ENCODE data around the gene AXL.

AXL gene

GRCh38 chr19:41264581-41265394, 45.8 kb downstream of the AXL start:
- TF ChIP-seq, protein P1, sequence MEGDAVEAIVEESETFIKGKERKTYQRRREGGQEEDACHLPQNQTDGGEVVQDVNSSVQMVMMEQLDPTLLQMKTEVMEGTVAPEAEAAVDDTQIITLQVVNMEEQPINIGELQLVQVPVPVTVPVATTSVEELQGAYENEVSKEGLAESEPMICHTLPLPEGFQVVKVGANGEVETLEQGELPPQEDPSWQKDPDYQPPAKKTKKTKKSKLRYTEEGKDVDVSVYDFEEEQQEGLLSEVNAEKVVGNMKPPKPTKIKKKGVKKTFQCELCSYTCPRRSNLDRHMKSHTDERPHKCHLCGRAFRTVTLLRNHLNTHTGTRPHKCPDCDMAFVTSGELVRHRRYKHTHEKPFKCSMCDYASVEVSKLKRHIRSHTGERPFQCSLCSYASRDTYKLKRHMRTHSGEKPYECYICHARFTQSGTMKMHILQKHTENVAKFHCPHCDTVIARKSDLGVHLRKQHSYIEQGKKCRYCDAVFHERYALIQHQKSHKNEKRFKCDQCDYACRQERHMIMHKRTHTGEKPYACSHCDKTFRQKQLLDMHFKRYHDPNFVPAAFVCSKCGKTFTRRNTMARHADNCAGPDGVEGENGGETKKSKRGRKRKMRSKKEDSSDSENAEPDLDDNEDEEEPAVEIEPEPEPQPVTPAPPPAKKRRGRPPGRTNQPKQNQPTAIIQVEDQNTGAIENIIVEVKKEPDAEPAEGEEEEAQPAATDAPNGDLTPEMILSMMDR (IDR thresholded peaks at IDR 0.05), result 0 out of 2 replicates have a peak, but pooled peaks have one; percentile 16

GRCh38 chr19:41265395-41266153, 46.6 kb downstream of the AXL start:
- TF ChIP-seq, protein P1 (IDR thresholded peaks at IDR 0.05), result no peak

DNA sequence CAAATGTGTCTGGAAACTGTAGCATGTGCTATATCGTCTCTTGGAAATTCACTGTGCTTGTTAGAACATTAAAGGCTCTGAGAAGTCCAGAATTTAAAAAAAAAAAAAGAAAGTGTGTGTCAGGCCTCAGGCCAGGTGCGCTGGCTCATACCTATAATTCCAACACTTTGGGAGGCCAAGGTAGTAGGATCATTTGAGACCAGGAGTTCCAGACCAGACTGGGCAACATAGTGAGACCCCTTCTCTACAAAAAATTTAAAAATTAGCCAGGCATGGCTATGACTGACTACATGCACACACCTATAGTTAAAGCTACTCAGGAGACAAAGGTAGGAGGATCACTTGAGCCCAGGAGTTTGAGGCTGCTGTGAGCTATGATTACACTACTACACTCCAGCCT, 50.0 kb downstream of the AXL start:
- TF ChIP-seq, protein P1 (IDR thresholded peaks at IDR 0.05), result no peak

GRCh38 chr19:41269571-41269970, 50.5 kb downstream of the AXL start:
- TF ChIP-seq, protein P1 (IDR thresholded peaks at IDR 0.05), result no peak

DNA sequence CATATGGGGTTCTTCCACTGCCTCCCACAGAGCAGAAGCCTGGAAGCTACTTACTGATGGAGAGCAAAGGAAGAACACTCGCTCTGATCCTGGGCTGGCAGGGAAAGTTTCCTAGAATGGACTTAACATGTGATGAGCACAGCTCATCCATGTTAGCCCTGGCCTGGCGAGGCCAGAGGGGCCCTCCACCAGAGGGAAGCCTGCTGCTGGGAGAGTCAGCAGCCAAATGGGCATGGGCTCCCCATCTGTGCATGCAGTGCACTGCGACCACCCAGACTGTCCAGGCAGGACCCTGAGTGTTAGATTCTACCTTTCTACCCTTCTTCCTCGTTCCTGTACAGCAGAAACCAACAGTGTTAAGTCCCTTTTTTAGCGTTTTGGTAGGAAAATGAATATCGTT, 54.1 kb downstream of the AXL start:
- TF ChIP-seq, protein P1 (IDR thresholded peaks at IDR 0.05), result no peak

DNA sequence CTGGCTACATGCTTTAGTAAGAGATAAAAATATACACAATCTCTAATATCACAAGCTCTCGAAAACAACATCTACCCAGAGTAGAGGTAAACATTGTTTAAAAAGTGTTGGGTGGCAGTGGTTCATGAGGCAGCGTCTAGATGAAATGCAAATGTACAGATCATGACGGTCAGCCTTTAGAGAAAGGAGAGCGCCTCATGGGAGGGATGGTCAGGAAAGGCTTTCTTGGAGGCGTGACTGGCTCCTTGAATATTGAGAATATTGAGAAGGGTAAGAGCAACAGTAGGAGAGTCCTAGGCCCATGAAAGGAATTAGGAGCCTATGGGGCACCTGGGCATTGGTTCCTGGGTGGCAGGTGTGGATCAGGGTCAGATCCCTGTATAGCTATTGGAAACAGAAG, 55.8 kb downstream of the AXL start:
- TF ChIP-seq, protein P1 (IDR thresholded peaks at IDR 0.05), result no peak

DNA sequence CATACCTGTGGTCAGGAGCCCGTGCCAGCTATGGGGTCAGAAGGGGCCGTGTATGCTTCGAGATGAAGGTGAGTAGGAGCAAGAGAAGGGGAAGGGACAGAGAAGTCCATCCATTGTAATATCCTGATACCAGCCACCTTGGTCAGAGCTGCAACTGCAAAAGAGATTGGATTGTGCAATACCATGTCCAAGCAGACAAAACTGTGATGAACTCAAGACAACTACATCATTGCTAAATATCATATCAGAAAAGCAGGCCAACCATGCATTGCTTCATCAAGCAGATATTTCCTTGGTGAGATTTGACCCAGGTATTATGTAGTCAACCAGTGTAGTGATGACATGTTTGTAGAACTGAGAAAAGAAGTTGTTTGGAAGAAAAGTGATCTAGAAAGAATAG, 57.2 kb downstream of the AXL start:
- TF ChIP-seq, protein P1 (IDR thresholded peaks at IDR 0.05), result no peak

Measured in LNCAP (cell line).